ENCODE data around the gene SPRED2.

The SPRED2 gene

DNA sequence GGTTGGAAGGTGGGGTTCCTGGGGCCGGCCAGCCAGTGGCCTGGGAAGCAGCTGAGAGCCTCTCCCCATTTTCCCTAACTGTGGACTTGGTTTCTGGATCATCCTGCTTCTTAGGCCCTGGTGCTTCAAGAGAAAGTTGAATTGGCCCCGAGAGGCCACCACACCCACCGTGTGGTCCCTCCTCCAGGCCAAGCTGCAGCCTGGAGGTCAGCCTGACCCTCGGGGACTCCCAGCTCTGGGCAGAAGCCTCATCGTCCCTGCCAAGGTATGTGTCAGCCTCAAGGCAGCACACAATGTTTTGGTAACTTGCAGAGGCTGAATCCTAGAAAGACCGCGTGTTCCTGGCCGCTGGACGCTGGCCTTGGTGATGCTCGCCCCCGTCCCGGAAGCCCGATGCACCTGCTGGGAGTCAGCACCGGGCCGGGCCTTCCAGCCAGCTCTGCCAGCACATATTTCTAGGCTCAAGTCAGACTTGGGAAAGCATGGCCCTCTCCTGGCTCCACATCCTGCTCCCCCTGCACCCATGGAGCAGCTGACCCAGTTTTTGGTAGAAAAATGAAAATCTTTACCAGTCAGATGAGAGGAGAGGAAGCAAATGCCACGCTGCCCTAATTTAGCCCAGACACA is 132.2 kb downstream of the SPRED2 start:
- peak; percentile 23 for DNase-seq

- DNase-seq = peak; percentile 35
Observed at GRCh38 chr2:65299246-65299645, 133.2 kb downstream of the SPRED2 start.

DNA sequence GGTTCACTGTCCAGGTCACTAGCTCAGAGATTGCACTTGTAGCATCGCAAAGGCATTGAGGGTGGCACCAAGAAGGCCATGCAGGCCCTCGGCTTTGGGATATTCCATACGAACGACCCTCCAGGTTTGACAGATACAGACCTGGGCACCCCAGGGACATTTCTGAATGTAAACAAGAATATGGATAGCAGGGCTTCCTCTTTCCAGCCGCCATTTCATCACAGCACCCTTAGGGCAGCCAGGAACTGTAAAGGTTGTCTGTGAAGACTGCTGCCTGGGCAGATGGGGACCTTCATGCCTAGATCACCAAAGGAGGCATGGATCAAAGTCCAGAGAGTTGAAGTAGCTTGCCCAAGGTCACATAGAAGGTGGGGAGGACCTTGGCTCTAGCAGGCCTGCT is 134.3 kb downstream of the SPRED2 start:
- DNase-seq = no peak

DNA sequence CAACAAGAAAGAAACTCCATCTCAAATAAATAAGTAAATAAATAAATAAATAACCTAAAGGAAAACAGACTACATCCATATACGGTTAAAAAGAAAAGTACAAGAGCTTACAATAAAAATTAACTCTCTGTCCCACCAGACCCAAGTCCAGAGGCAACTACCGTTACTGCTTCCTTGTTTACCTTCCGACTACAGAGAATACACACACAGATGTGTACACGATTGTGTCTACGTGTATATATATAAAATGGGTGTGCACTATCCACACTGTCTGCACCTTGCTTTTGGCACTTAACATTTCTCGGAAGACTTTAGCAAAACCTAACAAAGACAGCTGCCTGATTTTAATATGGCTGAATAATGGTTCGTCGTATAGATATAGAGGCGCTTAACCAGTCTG is 134.9 kb downstream of the SPRED2 start:
- DNase-seq = no peak

DNA sequence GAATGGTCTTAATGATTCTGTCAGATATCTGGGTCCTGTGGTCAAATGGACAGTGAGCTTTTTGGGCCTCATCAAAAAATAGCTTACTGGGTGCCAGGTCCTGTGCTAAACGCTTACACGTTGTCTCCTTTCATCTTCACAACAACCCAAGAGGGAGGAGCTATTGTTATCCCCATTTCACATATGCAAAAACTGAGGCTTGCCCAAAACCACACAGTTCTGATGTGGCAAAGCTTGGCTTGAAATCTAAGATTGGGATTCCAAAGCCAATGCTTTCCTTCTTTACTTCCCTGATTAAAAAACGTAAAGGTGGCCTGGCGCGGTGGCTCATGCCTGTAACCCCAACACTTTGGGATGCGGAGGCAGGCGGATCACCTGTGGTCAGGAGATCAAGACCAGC is 135.4 kb downstream of the SPRED2 start:
- no peak for DNase-seq

- DNase-seq = no peak
Observed at GRCh38 chr2:65294701-65295100, 137.7 kb downstream of the SPRED2 start.

DNA sequence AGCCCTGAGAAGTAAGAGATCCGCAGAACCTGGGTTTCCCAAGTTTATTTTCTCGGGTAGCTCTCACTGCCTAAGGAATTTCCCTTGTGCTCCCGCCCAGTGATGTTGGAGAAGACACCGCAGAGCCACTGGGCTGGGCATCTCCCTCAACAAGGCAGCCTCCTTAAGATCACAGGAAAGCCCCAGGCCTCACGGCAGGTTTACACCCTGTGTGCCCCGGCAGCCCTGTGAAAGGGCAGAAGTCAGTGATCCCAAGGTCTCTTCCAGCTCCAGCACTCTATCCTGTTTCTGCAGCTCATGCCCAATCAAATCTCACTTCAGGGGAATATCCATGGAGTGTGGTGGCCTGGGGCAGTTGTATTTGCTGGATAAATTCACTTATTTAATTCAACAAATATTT is 138.3 kb downstream of the SPRED2 start:
- DNase-seq = no peak

DNA sequence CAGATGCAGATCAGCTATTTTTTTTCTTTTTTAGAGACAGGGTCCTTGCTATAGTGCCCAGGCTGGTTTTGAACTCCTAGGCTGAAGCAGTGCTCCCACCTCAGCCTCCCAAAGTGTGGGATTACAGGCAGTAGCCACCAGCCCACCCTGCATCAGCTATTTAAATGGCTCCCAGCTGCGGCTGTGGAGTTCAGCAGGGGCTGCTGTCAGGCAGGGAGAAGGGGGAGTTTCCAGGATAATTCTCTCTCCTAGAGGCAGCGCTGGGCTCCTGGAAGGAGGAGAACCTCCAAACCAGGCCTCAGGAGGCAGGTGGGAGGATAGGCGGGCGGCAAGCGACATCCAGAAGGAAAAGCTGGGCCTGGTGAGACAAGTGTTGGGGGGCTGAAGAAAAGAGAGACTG is 139.0 kb downstream of the SPRED2 start:
- no peak for DNase-seq

DNA sequence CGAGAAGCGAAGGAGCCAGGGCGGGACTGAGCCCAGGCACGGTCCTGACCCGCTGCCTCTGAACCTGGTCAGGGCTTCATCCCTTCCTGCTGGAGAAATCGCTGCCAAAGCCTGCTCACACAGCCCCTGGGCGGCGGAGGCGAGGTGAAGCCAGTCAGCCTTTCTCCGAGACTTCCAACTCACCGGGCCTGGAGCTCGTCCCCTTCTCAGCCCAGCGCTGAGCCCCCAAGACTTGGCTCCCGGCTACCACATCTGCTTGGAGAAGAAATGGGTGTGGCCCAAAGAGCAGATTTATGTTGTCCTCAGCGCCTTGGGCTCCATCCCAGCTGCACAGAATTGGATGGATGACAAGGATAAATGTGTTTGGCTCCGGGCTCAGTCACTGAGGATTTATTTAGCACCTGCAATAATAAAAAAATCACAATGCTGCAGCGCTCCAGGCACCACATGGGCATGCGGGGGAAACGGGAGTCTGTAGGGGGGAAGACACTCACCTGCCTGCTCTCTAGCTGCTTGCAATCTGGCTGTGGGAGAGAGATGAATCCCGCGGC is 139.9 kb downstream of the SPRED2 start:
- no peak for DNase-seq

GRCh38 chr2:65292106-65292400 is 140.3 kb downstream of the SPRED2 start:
- no peak for DNase-seq

GRCh38 chr2:65291216-65292105 is 140.9 kb downstream of the SPRED2 start:
- no peak for DNase-seq

DNA sequence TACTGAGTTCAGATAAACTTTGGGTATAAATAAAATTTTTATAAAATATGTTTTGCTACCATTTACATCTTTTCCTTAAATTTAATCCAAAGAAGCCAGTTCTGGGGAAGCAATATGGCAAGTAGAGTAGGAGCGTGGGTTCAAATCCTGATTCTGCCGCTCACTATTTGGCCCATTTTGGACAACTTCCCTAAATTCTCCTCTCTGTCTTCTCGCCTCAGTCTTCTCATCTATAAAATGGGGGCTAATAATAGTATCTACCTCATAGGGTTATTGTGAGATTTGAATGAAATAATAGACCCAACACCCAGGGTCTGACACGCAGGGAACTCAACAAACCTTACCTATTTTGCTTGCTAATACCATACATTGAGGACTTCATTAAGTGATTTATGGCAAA is 145.0 kb downstream of the SPRED2 start:
- DNase-seq = no peak

DNA sequence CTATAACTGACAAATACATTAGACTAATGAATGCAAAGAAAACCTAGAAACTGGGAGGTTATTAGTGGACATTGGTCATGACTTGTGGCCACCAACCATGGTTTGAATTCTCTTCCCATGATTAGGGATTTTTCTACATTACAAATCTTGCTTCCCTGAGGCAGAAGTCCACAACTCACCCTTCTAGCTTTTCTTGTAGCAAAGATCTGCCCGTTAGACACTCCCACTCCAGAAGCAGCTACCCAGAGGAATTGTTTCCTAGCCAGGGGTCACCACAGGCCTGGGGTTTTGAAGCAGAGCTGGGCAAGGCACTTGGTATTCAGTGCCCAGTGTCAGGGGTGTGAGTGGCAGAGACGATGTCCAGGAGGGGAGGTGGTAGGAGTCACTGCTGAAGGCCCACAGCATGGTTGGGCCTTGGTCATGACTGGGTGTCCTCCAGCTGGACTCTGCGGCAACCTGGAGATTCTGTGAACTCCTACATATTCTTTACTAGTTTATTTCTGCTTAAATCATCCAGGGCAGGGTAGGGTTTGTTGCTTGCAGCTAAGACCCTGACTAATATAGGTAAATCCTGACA is 149.8 kb downstream of the SPRED2 start:
- DNase-seq = no peak

DNA sequence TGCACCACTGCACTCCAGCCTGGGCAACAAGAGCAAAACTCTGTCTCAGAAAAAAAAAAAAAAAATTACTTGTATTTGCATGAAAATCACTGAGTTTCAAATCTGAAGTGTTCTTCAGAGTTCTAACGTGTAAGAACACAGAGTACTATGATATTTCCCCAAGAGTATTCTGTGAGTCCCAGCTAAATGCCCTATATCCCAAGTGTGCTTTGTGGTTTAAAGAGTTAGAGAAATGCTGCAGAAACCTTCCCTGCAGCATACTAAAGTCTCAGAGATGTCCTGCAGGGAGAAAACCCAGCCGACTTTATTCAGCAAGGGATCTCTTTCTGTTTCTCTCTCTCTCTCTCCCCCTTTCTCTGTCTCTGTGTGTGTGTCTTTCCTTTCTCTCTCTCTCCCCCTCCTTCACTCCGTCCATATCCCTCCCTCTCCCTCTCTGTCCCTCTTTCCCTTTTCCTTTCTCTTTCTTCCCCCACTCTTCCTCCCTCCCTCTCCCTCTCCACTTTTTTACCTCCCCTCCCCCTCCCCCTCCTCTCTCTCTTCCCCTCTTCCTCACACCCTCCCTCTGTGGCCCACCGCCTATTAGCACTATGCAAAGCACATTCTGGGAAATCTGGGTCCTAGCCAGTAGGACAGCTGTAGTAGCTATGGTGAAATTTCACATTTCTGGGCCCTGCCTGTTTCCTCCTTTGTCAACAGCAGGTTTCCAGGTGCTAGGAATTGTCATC is 150.6 kb downstream of the SPRED2 start:
- DNase-seq = no peak

- DNase-seq = no peak
Observed at GRCh38 chr2:65279756-65280155, 152.6 kb downstream of the SPRED2 start.

DNA sequence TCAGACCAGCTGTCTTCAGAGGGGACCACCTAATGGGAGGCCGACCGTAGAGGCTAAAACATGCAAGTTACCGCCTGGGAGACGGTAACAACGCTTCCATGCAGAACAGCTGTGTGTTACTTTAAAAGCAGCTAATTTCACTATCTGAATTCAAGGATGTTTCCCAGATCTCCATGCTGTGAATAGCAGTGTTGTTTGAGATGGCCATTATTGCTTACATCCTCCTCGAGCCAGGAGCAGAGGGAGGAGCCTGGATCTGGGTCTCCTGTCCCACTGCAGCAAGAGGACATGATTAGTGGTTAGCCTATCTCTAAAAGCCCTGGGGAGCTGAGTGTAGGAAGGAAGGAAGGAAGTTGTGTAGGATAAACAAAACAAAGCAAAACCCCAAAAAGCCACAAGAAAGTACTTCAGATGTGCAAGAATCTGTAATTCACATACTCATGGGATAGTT is 153.8 kb downstream of the SPRED2 start:
- no peak for DNase-seq

- DNase-seq = no peak
Observed at GRCh38 chr2:65277791-65278483, 154.5 kb downstream of the SPRED2 start.

GRCh38 chr2:65277118-65277517 is 155.3 kb downstream of the SPRED2 start:
- DNase-seq = no peak

- no peak for DNase-seq
Observed at GRCh38 chr2:65276609-65277008, 155.8 kb downstream of the SPRED2 start.

- DNase-seq = no peak
Observed at GRCh38 chr2:65275141-65275915, 157.1 kb downstream of the SPRED2 start.

DNA sequence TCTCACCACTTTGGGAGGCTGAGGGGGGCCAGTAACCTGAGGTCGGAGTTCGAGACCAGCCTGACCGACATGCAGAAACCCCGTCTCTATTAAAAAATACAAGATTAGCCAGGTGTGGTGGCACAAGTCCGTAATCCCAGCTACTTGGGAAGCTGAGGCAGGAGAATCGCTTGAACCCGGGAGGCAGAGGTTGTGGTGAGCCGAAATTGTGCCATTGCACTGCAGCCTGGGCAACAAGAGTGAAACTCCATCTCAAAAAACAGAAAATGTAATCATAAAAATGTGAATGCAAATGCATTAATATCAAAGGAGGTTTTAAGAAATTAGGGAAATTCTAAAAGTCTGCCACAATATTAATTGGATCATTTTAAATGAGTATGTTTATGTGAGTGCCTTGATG is 159.1 kb downstream of the SPRED2 start:
- no peak for DNase-seq

- no peak for DNase-seq
Observed at GRCh38 chr2:65268957-65269356, 163.4 kb downstream of the SPRED2 start.

Measured in CD4-positive, alpha-beta T cell treated with Interleukin-17A for 4 hours (primary cell).